HG03521 (cell line): ENCODE data around the gene SCNN1A.

ENCODE experiments used
- ATAC-seq: cut with Tn5 transposase; IDR thresholded peaks from one replicate; pipeline ENCODE4 v1.9.1; 2021; ENCODE audit warnings: mild to moderate bottlenecking, moderate library complexity; ENCODE audit not compliant: unreplicated experiment

Gene SCNN1A

DNA sequence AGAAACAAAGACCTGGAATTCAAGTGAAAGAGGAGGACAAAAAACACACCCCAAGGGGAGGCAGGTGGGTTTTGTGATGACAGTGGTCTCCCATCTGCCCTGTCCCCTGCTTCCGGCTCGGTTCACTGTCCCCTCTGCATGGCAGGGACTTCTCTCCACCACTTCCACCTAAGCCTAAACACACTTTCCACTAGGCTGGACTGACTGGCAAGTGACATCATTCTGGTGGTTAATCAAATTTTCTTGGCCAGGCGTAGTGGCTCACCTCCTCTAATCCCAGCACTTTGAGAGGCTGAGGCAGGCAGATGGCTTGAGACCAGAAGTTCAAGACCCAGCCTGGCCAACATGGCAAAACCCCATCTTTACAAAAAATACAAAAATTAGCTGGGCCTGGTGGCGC lies 53.0 kb downstream of the SCNN1A start:
- ATAC-seq: no peak

DNA sequence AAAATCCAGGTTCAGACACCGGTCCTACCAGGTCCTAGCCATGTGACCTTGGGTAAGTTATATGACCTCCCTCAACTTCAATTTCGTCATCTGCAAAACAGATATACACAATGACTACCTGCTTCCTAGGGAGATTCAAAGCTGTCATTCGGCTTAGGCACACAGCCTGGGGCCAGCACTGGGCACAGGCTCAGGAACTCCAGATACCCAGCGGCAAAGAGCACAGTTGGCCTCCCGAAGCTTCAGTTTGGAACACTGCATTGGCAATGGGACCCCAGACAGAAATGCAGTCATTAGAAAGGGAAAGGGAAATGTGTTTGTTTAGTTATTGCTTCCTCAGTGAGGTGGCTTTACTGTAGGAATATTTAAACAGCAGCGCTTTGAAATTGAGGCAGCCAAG lies 53.5 kb downstream of the SCNN1A start:
- no peak for ATAC-seq

DNA sequence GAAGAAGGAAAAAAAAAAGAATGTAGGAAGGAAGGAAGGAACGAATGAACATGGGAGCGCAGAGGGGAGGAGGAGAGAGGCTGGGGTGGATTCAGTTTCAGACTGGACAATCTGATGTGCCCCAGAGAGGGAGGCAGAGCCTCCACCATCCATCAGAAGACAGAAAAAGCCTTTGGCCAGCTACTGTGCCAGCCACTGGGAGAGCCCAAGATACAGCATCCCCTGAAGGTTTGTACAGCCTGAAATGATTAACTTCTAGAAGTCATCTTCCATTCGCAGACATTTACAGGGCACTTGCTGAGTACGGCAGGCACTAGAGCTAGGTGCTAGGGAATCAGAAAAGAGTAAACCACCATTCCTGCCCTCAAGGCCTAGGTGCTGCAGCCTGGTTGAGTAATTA lies 55.9 kb downstream of the SCNN1A start:
- no peak for ATAC-seq

DNA sequence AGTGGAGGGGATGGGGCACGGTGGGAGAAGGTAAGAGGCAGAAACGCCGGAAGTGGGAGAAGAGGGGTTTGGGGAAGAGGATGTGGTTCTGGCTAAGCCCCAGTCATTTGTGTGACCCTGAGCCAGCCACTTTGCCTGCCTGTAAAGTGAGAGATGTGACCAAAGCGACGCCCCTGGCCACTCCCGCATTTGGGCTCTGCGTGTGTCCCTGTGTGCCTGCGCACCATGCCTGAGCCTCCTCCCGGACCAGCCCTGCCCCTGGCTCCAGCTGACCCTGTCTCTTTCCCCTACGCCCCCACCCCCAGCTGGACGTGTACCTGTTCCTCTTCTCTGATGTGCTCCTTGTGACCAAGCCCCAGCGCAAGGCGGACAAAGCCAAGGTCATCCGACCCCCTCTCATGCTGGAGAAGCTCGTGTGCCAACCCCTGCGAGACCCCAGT lies 56.9 kb downstream of the SCNN1A start:
- ATAC-seq: no peak

DNA sequence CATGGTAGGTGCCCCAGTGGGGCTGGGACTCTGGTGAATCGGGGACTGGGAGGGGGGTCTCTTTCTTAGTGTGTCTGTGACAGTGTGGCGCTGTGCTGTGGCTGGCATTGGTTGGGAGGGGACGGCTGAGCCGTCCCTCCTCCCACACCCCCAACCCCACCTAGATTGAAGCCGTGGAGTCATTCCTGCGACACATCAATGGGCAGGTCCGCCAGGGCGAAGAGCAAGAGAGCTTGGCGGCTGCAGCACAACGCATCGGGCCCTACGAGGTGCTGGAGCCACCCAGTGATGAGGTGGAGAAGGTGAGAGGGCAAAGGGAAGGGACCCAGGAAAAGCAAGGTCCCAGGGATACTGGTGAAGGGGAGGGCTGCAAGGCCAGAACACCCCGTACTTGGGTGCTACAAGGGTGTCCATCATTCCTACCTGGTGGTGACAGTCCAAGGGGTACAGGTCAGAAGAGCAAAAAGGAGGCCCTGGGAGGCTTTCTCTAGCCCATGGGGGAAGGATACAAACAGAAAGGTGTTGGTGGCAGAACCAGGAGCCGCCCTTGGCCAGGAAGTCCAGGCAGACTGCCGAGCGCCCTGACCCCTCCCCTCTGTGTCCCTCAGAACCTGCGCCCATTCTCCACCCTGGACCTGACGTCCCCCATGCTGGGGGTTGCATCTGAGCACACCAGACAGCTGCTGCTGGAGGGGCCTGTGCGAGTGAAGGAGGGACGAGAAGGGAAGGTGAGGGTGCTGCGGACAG lies 57.5 kb downstream of the SCNN1A start:
- no peak for ATAC-seq

DNA sequence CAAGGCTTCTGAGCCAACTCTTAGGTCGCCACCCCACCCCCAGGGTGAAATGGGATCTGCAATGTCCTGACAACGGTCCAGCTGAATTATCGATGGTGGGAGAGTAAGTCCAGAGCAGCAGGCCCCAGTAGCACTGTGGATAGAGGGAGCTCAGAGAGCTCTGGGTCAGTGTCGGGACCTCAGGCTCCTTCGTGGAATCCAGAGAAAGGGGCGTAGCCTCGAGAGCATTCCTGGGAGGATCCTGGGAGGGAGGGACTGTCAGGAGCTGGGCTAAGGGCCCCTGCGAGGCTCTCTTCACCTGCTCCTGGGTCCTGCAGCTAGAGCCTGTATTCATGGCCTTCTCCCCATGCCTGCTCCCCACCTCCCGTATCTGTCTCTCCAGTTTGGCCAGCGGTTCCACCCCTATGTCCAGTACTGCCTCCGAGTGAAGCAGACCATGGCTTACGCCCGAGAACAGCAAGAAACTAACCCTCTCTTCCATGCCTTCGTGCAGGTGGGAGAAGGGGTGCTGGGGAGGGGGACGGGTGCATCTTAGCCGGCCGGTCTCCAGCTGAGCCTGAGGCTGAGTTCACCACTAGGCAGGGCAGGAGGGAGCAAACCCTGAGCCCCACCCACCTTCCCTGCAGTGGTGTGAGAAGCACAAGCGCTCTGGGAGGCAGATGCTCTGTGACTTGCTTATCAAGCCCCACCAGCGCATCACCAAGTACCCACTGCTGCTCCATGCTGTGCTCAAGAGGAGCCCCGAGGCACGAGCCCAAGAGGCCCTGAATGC lies 58.3 kb downstream of the SCNN1A start:
- no peak for ATAC-seq

DNA sequence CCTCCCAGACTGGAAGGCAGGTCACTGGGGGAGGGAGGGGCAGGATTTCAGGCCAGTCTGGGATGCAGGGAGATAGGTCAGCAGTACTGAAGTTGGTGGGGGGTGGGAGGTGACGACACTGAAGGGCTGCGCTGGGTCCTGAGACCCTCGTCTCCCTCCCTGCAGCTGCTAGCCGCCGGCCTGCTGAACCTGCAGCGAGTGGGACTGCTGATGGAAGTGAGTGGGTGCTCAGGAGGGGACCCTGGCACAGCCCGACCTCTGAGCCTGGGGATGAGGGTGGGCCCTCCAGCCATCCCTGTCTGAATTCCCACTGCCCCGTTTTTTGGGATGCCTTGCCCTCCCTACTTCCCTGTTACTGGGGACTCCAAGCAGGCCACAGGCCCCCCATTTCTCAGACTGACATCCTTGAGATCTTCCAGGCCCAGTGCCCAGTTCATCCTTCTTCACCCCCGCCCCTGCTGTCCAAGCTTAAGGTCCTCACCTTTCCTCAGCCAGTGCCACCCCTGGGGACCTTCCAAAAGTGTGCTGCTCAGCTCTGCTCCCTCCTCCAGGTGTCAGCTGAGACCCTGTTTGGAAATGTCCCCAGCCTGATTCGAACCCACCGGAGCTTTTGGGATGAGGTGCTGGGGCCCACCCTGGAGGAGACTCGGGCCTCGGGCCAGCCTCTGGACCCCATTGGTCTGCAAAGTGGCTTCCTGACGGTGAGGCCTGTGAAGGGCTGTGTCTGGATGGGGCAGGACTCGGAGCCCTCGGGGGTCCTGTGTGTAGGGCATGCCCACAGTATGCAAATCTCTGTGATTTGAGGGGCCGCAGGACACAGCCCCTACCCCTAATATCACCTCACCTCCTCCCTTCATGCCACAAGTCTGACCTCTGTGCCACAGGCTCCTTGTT lies 59.4 kb downstream of the SCNN1A start:
- ATAC-seq: no peak

DNA sequence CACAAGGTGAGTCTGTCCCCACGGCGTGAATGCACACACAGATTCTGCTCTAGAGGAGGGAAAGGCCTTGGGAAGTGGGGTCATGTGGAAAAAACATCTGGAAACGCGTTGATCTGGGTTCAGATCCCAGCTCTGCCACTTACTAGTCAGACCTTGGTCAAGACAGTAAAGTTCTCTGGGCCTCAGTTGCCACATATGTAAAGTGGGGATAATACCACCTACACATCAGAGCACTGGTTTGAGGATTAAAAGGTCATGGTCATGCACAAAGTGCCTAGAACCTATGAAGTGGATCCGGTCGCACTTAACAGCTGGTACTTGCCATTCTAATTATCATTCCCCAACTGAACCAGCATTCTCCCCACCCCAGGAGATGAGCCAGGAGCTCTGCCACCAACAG lies 60.2 kb downstream of the SCNN1A start:
- no peak for ATAC-seq

DNA sequence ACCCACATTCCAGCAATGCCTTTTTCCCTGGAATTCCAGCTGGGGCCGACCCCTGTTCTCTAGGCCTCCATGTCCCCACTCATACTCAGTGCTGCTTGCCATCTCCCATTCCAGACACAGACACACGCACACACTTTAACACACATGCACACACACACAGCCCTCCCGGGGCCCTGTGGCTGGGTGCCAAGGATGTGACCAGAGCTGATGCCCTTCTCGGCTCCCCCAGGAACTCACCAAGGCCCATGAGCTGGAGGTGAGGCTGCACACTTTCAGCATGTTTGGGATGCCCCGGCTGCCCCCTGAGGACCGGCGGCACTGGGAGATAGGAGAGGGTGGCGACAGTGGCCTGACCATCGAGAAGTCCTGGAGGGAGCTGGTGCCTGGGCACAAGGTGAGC lies 60.6 kb downstream of the SCNN1A start:
- ATAC-seq: no peak

DNA sequence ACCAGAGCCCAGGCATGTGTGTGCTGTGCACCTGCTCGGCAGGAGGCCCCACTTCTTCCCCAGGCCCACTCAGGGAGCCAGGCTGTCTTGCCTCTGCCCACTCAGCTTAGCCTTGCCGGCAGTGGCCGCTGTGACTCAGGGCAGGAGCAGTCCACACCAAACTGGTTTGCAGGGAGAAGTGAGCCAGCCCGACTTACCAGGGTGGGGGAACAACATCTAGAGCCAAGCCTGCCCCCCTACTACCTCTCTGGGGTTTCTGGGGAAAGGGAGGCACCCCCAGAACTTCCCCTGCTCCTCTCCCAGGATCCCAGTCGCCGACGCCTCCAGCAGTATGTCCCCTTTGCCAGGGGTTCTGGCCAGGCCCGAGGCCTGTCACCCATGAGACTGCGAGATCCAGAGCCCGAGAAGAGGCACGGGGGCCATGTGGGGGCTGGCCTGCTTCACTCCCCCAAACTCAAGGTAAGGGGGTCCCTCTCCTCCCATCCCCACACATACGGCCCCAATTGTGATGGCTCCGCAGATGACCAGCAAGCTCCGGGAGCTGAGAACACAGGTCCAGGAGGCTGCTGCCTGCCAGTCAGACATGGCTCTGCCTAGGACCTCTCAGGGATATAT lies 61.9 kb downstream of the SCNN1A start:
- no peak for ATAC-seq

DNA sequence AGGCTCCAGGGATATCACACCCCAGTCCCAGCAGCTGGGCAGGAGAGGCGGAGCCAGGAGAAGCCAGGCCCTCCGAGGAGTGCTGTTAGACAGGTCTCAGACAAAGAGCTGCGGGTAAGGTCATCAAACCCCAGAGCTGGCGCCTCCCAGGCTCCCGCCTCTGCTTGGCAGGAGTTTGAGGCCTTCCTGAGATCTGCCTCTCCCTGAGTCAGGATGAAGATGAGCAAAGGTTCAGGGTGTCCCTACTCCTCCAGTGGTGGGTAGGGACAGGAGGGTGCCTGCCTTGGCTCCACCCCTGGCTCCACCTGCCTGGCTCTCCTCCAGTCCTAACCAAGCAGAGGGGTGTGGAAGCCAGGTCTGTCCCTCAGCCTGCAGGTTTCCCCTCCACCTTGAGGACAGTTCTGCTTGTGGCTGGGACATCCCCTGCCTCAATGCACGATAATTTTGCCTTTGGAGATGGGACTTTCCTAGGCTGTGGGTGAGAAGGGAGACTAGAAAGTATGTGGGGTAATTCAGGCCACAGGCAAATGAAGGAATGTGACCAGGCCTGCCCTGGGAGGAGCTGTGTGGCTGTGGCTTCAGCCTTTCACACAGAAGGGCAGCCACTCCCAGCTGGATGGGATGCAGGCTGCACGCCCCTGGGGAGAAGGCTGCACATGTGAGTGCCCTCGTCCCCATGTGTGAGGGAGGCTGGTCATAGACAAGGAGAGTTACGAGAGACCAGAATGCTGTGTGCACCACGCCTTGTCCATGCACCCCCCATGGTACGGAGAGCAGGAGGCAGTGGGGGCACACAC lies 62.6 kb downstream of the SCNN1A start:
- no peak for ATAC-seq

DNA sequence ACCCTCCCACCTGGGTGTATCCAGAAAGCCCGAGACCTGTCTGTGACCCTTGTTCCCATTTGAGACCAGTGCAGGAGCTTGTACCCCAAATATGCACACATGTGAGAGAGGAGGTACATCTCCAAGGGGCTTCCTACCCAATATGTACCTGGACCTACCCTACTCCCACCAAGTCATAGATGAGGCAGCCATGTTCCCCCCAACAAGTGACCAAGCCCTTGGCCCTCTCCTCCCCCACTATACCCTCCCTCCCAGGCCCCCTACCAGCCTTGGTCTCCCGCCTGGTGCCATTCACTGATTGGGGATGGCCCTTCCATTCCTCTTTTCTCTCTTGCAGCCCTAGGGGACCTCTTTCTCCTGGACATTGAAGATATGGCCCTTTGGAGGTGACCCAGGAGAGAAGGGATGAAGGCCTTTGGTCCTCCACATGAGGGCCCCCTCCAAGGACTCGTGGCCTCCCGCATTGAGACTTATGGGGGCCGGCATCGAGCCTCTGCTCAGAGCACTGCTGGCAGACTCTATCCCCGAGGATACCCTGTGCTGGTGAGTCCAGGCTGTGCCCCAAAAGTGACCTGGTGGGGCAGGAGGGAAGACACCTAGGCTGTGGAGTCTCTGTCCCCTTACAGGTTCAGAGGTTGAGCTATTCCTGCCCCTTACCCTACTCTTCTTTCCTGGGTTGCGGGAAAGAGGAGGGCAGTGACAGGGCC lies 63.4 kb downstream of the SCNN1A start:
- no peak for ATAC-seq

DNA sequence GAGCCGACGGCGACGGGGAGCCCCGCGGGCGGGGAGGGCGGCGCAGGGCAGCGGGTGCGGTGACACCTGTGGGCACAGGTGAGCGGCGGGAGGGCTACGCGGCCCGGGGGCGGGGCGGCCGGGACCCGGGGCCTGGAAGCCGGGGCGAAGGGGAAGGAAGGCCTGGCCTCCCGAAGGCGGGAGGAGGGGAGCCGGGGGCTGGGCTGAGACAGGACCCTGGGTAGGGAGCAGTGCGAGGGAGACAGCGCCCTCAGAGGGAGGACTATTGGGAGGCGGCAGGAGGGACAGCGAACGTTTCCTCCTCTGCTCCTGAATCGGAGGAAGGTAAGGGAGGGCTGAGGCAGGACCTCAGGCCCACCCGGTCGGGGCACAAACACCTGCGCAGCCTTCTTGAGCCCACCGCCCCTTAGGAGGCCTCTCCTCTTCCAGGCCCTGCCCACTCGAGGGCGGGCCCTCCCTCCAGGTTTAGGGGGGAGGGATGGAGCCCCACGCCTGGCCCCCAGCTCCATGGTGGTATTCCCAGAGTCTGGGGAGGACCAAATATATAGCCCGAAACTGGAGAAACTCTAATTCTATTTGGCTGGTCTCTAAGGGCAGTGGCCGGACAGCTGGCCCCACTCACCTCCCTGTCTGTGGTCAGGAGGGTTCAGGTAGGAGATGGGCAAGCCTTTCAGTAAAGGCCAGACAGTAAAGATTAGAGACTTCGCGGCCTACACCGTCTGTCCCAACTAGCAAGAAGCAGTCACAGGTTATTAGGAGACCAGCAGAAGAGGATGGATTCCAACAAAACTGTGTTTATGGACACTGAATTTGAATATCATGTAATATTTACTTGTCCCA lies 64.4 kb downstream of the SCNN1A start:
- ATAC-seq: no peak

DNA sequence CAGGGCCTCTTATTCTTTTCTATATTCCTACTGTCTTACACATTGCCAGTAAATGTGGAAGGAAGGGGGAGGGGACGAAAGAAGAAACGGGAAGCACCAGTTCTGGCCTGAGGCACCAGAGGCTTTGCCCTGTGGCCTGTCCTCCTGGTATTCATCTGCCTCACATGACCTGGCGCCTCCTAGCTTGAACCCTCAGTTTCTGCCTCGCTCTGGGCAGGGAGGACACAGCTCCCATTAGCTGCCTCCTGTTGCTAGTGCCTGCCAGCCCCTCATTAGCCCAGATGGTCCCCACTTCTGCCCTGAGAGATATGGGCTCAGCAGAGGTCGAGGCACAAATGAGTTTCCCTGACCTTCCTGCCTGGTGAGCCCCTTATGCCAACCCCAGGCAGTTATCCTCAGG lies 67.8 kb downstream of the SCNN1A start:
- no peak for ATAC-seq

DNA sequence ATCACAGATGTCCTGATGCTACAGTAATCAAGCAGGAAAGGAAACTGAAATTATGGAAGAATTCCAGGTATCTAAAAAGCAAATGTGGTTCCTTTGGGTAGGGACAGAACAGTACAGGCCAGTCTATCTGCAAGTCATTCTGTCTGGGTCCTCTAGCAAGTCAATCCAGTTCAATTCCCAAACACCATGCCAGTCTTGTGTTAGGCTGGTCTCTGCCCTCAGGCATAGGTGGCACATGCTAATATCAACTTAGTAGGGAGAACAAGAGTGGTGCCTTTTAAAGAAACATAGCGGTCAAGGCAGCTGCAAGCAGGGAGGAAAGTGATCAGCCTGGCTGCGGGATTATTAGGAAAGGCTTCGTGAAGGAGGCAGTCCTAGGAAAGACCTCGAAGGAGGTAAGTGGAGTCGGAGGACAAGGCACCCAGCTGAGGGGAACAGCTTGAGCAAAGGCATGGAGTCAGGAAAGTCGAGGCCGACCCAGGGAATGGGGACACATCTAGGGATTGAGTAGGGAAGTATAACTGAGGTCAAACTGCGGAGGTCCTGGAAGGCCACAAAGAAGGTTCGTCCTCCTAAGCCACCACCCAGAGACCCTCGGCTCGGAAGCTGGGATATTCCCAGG lies 68.7 kb downstream of the SCNN1A start:
- no peak for ATAC-seq

DNA sequence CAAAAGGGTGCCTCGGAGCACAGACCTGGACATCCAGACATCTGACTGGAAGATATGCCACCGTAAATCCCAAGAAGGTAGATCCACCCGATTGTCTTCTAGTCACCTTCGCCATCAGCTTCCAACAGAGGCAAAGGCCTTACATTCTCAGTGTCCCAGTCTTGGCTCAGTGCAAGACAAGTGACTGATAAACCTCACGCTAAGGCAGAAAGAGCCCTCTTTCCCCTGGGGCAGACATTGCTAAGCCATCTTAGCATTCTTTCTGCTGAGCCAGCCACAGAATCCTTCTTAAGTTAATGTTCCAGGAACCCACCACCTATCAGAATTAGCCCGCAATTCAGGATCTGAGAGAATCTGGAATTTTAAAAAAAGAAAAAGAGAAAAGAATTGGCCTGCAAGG lies 69.2 kb downstream of the SCNN1A start:
- ATAC-seq: no peak

DNA sequence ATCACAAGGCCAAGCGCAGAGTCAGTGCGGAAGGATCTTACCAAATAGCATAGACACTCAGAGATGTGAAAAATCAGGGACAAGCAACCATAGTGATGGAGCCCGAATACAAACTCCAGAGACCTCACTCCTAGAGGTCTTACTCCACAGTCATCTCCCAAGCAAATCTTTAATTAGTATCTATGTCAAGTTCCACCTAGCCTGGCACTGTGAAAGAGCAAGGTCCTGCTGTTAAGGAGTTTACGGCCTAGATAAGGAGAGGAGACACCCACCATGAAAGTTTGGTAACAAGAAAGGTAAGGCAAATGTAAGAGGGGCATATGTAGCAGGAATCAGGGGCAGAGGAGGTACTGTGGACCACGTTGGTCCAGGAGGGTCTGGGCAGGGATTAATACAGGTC lies 72.3 kb downstream of the SCNN1A start:
- ATAC-seq: no peak

DNA sequence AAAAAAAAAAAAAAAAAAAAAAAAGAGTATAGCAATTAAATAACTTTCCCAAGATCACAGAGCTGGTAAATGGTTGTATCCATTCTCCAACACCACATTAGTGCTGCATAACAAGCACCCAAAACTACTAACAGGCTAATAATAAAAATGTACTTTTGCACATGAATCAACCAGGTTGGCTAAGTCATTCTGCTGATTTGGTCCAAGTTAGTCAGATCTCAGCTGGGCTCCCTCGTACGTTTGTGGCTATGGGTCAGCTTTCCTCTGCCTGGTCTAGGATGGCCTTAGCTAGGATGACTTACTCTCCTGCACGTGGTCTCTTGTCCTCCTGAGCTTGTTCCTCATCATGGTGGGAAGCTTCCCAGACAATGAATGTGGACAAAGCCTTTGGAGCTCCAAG lies 72.7 kb downstream of the SCNN1A start:
- ATAC-seq: no peak
